GM23338 (cell line): ENCODE data around the gene RPS2. TPM values are rescaled to one million over a fixed set of nuclear protein-coding genes. Genes with fewer than 3 reads are reported as not detected.

Source experiments
- ATAC-seq: fragments of 200-7000 bp; cut with Tn5 transposase; 3 replicates; pipeline ENCODE4 v1.9.1; 2020
- DNase-seq: peaks from one replicate; pipeline ENCODE4 v3.0.0-alpha.2; 2015; ENCODE audit warnings: low spot score
- H2AFZ ChIP-seq: fragments of 200-600 bp; sonication (generic); 2 replicates; pipeline ENCODE4 v1.8.0; 2016; ENCODE audit warnings: antibody characterized with exemption, mild to moderate bottlenecking, moderate library complexity
- H3F3A ChIP-seq: fragments of 200-600 bp; sonication (generic); replicated peaks from 2 replicates; pipeline ENCODE4 v1.8.0; 2017; ENCODE audit warnings: antibody characterized with exemption, mixed run types, low read depth
- H3K27ac ChIP-seq: fragments of 200-600 bp; sonication (generic); 2 replicates; pipeline ENCODE4 v1.6.1; 2016; ENCODE audit warnings: low read depth
- H3K27me3 ChIP-seq: fragments of 200-600 bp; sonication (generic); 2 replicates; pipeline ENCODE4 v1.8.0; 2016; ENCODE audit warnings: mild to moderate bottlenecking, mixed run types, moderate library complexity; ENCODE audit not compliant: insufficient read depth
- H3K36me3 ChIP-seq: fragments of 200-600 bp; sonication (generic); 2 replicates; pipeline ENCODE4 v1.8.0; 2016; ENCODE audit warnings: mild to moderate bottlenecking; ENCODE audit not compliant: insufficient read depth
- H3K4me1 ChIP-seq: fragments of 200-600 bp; sonication (generic); 2 replicates; pipeline ENCODE4 v1.8.0; 2016; ENCODE audit warnings: mild to moderate bottlenecking, moderate library complexity; ENCODE audit not compliant: insufficient read depth
- H3K4me2 ChIP-seq: fragments of 200-600 bp; sonication (generic); 2 replicates; pipeline ENCODE4 v1.7.1; 2017; ENCODE audit warnings: mixed run types
- H3K4me3 ChIP-seq: fragments of 200-600 bp; sonication (generic); 2 replicates; pipeline ENCODE4 v1.6.1; 2016; ENCODE audit warnings: mixed run types
- H3K79me2 ChIP-seq: fragments of 200-600 bp; sonication (generic); replicated peaks from 2 replicates; pipeline ENCODE4 v1.8.0; 2017; ENCODE audit warnings: mild to moderate bottlenecking; ENCODE audit not compliant: insufficient read depth
- H3K9me2 ChIP-seq: fragments of 200-600 bp; sonication (generic); 2 replicates; pipeline ENCODE4 v1.8.0; 2017; ENCODE audit not compliant: insufficient read depth
- H4K20me1 ChIP-seq: fragments of 200-600 bp; sonication (generic); replicated peaks from 2 replicates; pipeline ENCODE4 v1.8.0; 2017; ENCODE audit warnings: mild to moderate bottlenecking; ENCODE audit not compliant: insufficient read depth
- H3K27ac Mint-ChIP-seq: 2 replicates; pipeline ENCODE4 v1.8.0; 2020; ENCODE audit warnings: inconsistent platforms, mild to moderate bottlenecking, moderate library complexity, mixed read lengths
- H3K27me3 Mint-ChIP-seq: 3 replicates; pipeline ENCODE4 v1.8.0; 2022; ENCODE audit warnings: low read depth, mild to moderate bottlenecking, moderate library complexity, mixed read lengths, inconsistent platforms; ENCODE audit not compliant: insufficient read depth, poor library complexity
- H3K36me3 Mint-ChIP-seq: 3 replicates; pipeline ENCODE4 v1.8.0; 2021; ENCODE audit warnings: low read depth, mild to moderate bottlenecking, inconsistent platforms, moderate library complexity, mixed read lengths
- H3K4me1 Mint-ChIP-seq: 3 replicates; pipeline ENCODE4 v1.8.0; 2020; ENCODE audit warnings: mild to moderate bottlenecking, inconsistent platforms, mixed read lengths
- H3K4me3 Mint-ChIP-seq: 3 replicates; pipeline ENCODE4 v1.8.0; 2021; ENCODE audit warnings: moderate library complexity, mild to moderate bottlenecking, inconsistent platforms, mixed read lengths
- H3K9me3 Mint-ChIP-seq: 3 replicates; pipeline ENCODE4 v1.8.0; 2020; ENCODE audit warnings: moderate library complexity, mild to moderate bottlenecking, inconsistent platforms, mixed read lengths
- CREB1 ChIP-seq: fragments of 250-450 bp; sonication (Bioruptor Pico); IDR thresholded peaks from 2 replicates; pipeline ENCODE4 v1.5.0; 2020; ENCODE audit warnings: low read depth, mild to moderate bottlenecking, moderate library complexity
- CTCF ChIP-seq, 2 experiments: fragments of 200-600 bp in 1 of 2; sonication (generic) in 1 of 2; conservative IDR thresholded peaks; 2 replicates each; pipeline versions ENCODE4 v1.5.1 to v1.6.1; 2016 to 2017; ENCODE audit warnings: antibody characterized with exemption in 2 of 2, low read depth in 2 of 2, mild to moderate bottlenecking in 2 of 2, moderate library complexity in 1 of 2
- EZH2 ChIP-seq: fragments of 200-600 bp; sonication (generic); IDR thresholded peaks from one replicate; pipeline ENCODE4 v1.8.0; 2017; ENCODE audit warnings: antibody characterized with exemption, mild to moderate bottlenecking, low read depth; ENCODE audit not compliant: unreplicated experiment
- EZH2phosphoT487 ChIP-seq: fragments of 200-600 bp; sonication (generic); IDR thresholded peaks from one replicate; pipeline ENCODE4 v1.8.1; 2018; ENCODE audit warnings: antibody characterized with exemption; ENCODE audit not compliant: unreplicated experiment
- JUNB ChIP-seq: IDR thresholded peaks from one replicate; pipeline ENCODE4 v1.6.1; 2016; ENCODE audit warnings: antibody characterized with exemption; ENCODE audit not compliant: unreplicated experiment
- NANOG ChIP-seq: IDR thresholded peaks from 2 replicates; pipeline ENCODE4 v1.6.1; 2016; ENCODE audit warnings: antibody characterized with exemption, borderline replicate concordance
- POLR2AphosphoS5 ChIP-seq: IDR thresholded peaks from 2 replicates; pipeline ENCODE4 v1.6.1; 2016; ENCODE audit warnings: antibody characterized with exemption, low read depth
- STAT1 ChIP-seq: IDR thresholded peaks from one replicate; pipeline ENCODE4 v1.6.1; 2016; ENCODE audit warnings: antibody characterized with exemption; ENCODE audit not compliant: unreplicated experiment
- ZNF114 ChIP-seq: fragments of 250-450 bp; sonication (Bioruptor Pico); IDR thresholded peaks from 2 replicates; pipeline ENCODE4 v1.5.0; 2020; ENCODE audit warnings: mild to moderate bottlenecking, moderate library complexity
- ZNF331 ChIP-seq: fragments of 250-450 bp; sonication (Bioruptor Pico); IDR thresholded peaks from 2 replicates; pipeline ENCODE4 v1.5.0; 2020; ENCODE audit warnings: low read depth, mild to moderate bottlenecking, moderate library complexity
- polyA plus RNA-seq: library from polyadenylated mRNA; unstranded; fragments of >200 nt; fragmentation: Nextera tagmentation; extraction: Ambion mirVana; gene quantifications from 2 replicates; pipeline ENCODE4 v1.2.1, GENCODE V29; 2016
- total RNA-seq: library from RNA; depleted of rRNA; stranded (reverse); fragments of >200 nt; shearing (Covaris generic); gene quantifications from 2 replicates; pipeline ENCODE4 v1.2.3, GENCODE V29; 2014
- TF ChIP-seq, protein P1 (sequence below): IDR thresholded peaks from 2 replicates; pipeline ENCODE4 v1.6.1; 2016; ENCODE audit warnings: antibody characterized with exemption
- TF ChIP-seq, protein P2 (sequence below): IDR thresholded peaks from one replicate; pipeline ENCODE4 v1.6.1; 2018; ENCODE audit warnings: antibody characterized with exemption; ENCODE audit not compliant: unreplicated experiment
- TF ChIP-seq, protein P3 (sequence below): fragments of 250-450 bp; sonication (Bioruptor Pico); IDR thresholded peaks from 2 replicates; pipeline ENCODE4 v1.5.0; 2020; ENCODE audit warnings: mild to moderate bottlenecking, moderate library complexity

The RPS2 gene
- total and polyA plus RNA-seq, 2 experiments from 2014 or later: 3,786 to 3,992 TPM

DNA sequence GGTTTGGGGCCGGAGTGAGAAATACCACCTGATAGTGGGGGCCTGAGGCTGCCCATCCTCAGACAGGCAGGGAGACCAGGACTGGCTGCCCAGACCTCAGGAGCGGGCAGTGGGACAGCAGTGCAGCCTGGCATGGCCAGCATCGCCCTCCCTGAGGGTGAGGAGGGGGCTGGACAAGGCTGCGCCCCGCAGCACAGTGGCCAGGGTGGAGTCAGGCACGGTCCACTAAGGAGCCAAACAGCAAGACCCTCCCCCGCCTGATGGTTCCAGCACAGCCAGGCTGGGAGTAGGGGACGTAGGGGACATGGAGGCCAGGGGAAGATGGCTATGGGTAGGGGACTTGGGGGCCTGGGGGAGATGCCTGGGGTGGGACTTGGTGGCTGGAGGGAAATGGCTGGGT, 41.7 kb upstream of the RPS2 start:
- H3K9me2 ChIP-seq: no peaks in the 10 kb centered on the region
- no peaks in the 10 kb centered on the region for H3K9me3 Mint-ChIP-seq
- peaks cover 19% of the 10 kb centered on the region for H3K36me3 Mint-ChIP-seq
- no peak overlapping the region for H3K4me2 ChIP-seq
- H3K4me1 Mint-ChIP-seq: peaks cover 37% of the 10 kb centered on the region
- no peak overlapping the region for H3K27ac ChIP-seq
- no peaks in the 10 kb centered on the region for H3K36me3 ChIP-seq
- TF ChIP-seq JUNB (no peak), EZH2phosphoT487 (no peak), ZNF331 (CRISPR knock-in tag) (no peak), CTCF (conservative IDR thresholded peaks at IDR 0.05; ENCODE audit: low read depth in 2 of 2) (no peak), CREB1 (no peak), NANOG (no peak), ZNF114 (CRISPR knock-in tag) (no peak), POLR2AphosphoS5 (no peak), EZH2 (no peak), STAT1 (no peak)
- TF ChIP-seq, protein P1, sequence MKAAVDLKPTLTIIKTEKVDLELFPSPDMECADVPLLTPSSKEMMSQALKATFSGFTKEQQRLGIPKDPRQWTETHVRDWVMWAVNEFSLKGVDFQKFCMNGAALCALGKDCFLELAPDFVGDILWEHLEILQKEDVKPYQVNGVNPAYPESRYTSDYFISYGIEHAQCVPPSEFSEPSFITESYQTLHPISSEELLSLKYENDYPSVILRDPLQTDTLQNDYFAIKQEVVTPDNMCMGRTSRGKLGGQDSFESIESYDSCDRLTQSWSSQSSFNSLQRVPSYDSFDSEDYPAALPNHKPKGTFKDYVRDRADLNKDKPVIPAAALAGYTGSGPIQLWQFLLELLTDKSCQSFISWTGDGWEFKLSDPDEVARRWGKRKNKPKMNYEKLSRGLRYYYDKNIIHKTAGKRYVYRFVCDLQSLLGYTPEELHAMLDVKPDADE: no peak
- TF ChIP-seq, protein P2, sequence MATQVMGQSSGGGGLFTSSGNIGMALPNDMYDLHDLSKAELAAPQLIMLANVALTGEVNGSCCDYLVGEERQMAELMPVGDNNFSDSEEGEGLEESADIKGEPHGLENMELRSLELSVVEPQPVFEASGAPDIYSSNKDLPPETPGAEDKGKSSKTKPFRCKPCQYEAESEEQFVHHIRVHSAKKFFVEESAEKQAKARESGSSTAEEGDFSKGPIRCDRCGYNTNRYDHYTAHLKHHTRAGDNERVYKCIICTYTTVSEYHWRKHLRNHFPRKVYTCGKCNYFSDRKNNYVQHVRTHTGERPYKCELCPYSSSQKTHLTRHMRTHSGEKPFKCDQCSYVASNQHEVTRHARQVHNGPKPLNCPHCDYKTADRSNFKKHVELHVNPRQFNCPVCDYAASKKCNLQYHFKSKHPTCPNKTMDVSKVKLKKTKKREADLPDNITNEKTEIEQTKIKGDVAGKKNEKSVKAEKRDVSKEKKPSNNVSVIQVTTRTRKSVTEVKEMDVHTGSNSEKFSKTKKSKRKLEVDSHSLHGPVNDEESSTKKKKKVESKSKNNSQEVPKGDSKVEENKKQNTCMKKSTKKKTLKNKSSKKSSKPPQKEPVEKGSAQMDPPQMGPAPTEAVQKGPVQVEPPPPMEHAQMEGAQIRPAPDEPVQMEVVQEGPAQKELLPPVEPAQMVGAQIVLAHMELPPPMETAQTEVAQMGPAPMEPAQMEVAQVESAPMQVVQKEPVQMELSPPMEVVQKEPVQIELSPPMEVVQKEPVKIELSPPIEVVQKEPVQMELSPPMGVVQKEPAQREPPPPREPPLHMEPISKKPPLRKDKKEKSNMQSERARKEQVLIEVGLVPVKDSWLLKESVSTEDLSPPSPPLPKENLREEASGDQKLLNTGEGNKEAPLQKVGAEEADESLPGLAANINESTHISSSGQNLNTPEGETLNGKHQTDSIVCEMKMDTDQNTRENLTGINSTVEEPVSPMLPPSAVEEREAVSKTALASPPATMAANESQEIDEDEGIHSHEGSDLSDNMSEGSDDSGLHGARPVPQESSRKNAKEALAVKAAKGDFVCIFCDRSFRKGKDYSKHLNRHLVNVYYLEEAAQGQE: no peak
- TF ChIP-seq, protein P3, sequence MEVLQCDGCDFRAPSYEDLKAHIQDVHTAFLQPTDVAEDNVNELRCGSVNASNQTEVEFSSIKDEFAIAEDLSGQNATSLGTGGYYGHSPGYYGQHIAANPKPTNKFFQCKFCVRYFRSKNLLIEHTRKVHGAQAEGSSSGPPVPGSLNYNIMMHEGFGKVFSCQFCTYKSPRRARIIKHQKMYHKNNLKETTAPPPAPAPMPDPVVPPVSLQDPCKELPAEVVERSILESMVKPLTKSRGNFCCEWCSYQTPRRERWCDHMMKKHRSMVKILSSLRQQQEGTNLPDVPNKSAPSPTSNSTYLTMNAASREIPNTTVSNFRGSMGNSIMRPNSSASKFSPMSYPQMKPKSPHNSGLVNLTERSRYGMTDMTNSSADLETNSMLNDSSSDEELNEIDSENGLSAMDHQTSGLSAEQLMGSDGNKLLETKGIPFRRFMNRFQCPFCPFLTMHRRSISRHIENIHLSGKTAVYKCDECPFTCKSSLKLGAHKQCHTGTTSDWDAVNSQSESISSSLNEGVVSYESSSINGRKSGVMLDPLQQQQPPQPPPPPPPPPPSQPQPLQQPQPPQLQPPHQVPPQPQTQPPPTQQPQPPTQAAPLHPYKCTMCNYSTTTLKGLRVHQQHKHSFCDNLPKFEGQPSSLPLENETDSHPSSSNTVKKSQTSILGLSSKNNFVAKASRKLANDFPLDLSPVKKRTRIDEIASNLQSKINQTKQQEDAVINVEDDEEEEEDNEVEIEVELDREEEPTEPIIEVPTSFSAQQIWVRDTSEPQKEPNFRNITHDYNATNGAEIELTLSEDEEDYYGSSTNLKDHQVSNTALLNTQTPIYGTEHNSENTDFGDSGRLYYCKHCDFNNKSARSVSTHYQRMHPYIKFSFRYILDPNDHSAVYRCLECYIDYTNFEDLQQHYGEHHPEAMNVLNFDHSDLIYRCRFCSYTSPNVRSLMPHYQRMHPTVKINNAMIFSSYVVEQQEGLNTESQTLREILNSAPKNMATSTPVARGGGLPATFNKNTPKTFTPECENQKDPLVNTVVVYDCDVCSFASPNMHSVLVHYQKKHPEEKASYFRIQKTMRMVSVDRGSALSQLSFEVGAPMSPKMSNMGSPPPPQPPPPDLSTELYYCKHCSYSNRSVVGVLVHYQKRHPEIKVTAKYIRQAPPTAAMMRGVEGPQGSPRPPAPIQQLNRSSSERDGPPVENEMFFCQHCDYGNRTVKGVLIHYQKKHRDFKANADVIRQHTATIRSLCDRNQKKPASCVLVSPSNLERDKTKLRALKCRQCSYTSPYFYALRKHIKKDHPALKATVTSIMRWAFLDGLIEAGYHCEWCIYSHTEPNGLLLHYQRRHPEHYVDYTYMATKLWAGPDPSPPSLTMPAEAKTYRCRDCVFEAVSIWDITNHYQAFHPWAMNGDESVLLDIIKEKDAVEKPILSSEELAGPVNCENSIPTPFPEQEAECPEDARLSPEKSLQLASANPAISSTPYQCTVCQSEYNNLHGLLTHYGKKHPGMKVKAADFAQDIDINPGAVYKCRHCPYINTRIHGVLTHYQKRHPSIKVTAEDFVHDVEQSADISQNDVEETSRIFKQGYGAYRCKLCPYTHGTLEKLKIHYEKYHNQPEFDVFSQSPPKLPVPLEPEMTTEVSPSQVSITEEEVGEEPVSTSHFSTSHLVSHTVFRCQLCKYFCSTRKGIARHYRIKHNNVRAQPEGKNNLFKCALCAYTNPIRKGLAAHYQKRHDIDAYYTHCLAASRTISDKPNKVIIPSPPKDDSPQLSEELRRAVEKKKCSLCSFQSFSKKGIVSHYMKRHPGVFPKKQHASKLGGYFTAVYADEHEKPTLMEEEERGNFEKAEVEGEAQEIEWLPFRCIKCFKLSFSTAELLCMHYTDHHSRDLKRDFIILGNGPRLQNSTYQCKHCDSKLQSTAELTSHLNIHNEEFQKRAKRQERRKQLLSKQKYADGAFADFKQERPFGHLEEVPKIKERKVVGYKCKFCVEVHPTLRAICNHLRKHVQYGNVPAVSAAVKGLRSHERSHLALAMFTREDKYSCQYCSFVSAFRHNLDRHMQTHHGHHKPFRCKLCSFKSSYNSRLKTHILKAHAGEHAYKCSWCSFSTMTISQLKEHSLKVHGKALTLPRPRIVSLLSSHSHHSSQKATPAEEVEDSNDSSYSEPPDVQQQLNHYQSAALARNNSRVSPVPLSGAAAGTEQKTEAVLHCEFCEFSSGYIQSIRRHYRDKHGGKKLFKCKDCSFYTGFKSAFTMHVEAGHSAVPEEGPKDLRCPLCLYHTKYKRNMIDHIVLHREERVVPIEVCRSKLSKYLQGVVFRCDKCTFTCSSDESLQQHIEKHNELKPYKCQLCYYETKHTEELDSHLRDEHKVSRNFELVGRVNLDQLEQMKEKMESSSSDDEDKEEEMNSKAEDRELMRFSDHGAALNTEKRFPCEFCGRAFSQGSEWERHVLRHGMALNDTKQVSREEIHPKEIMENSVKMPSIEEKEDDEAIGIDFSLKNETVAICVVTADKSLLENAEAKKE (CRISPR knock-in tag): no peak
- H3K27me3 ChIP-seq: no peaks in the 10 kb centered on the region
- peaks cover 31% of the 10 kb centered on the region; the same call in 1 of the 2 replicates for H3F3A ChIP-seq
- ATAC-seq: no peak
- H3K4me1 ChIP-seq: peaks cover 22% of the 10 kb centered on the region
- H4K20me1 ChIP-seq: peaks cover 36% of the 10 kb centered on the region
- no peak overlapping the region for H2AFZ ChIP-seq
- no peak for DNase-seq
- no peak overlapping the region for H3K27ac Mint-ChIP-seq
- H3K4me3 ChIP-seq: no peak overlapping the region
- H3K4me3 Mint-ChIP-seq: peak overlapping the region; percentile 16; the same call in 1 of the 3 replicates
- peaks cover 42% of the 10 kb centered on the region for H3K79me2 ChIP-seq
- H3K27me3 Mint-ChIP-seq: peaks cover 13% of the 10 kb centered on the region
